ENCODE data around the gene ARFIP2.

- no peak for TF ChIP-seq ZNF274 (IDR thresholded peaks at IDR 0.05; ENCODE audit: insufficient read depth, insufficient read length)
- TF ChIP-seq NR2C1 (IDR thresholded peaks at IDR 0.05) = no peak
- no peak for TF ChIP-seq RAD21 (IDR thresholded peaks at IDR 0.05; ENCODE audit: insufficient read depth, low read depth, low read length)
- TF ChIP-seq POLR2A (IDR thresholded peaks at IDR 0.05; ENCODE audit: low read depth, low read length) = no peak
Measured at GRCh38 chr11:6456361-6457073, 24.6 kb downstream of the ARFIP2 start.

All from GM12878 (cell line).